Natural killer cell (primary cell): ENCODE data around the gene APBA2. TPM values are rescaled to one million over a fixed set of nuclear protein-coding genes. Genes with fewer than 3 reads are reported as not detected.

Source experiments
- ATAC-seq, 3 donors: fragments of 150-1000 bp in 2 of 3; fragments of 200-7000 bp in 1 of 3; cut with Tn5 transposase; 1 replicate in 1 of 3; 2 replicates in 2 of 3; pipeline ENCODE4 v1.10.0; 2021; ENCODE audit warnings: mild to moderate bottlenecking in 2 of 3, moderate library complexity in 2 of 3
- DNase-seq, 2 donors: peaks; one replicate each; pipeline versions ENCODE4 v3.0.0 to v3.0.0-alpha.2; 2013 to 2021; ENCODE audit warnings: mixed read lengths in 1 of 2
- H3K27ac ChIP-seq: one replicate; pipeline ENCODE4 v1.5.1; 2013; ENCODE audit warnings: mild to moderate bottlenecking, low read length
- H3K27me3 ChIP-seq: one replicate; pipeline ENCODE4 v1.6.1; 2013; ENCODE audit warnings: low read length; ENCODE audit not compliant: control insufficient read depth, insufficient read depth
- H3K36me3 ChIP-seq: one replicate; pipeline ENCODE4 v1.6.1; 2013; ENCODE audit warnings: low read length; ENCODE audit not compliant: control insufficient read depth, insufficient read depth
- H3K4me1 ChIP-seq: one replicate; pipeline ENCODE4 v1.6.1; 2013; ENCODE audit warnings: low read length; ENCODE audit not compliant: control insufficient read depth, insufficient read depth
- H3K4me3 ChIP-seq: one replicate; pipeline ENCODE4 v1.5.1; 2013; ENCODE audit warnings: low read length
- H3K9me3 ChIP-seq: one replicate; pipeline ENCODE4 v1.6.1; 2013; ENCODE audit warnings: low read length; ENCODE audit not compliant: control insufficient read depth, insufficient read depth
- H3K27ac Mint-ChIP-seq, 2 donors: one replicate each; pipeline ENCODE4 v1.8.0; 2022; ENCODE audit warnings: mild to moderate bottlenecking in 2 of 2, mixed read lengths in 2 of 2, moderate library complexity in 1 of 2
- H3K27me3 Mint-ChIP-seq, 2 donors: one replicate each; pipeline ENCODE4 v1.8.0; 2022; ENCODE audit warnings: low read depth in 2 of 2, mixed read lengths in 2 of 2
- H3K36me3 Mint-ChIP-seq: one replicate; pipeline ENCODE4 v1.8.0; 2022; ENCODE audit warnings: mixed read lengths
- H3K4me1 Mint-ChIP-seq, 2 donors: one replicate each; pipeline ENCODE4 v1.8.0; 2022; ENCODE audit warnings: mixed read lengths in 2 of 2
- H3K4me3 Mint-ChIP-seq: one replicate; pipeline ENCODE4 v1.8.0; 2022; ENCODE audit warnings: mild to moderate bottlenecking, moderate library complexity, mixed read lengths
- H3K9me3 Mint-ChIP-seq, 2 donors: one replicate each; pipeline ENCODE4 v1.8.0; 2022; ENCODE audit warnings: mixed read lengths in 2 of 2
- CTCF ChIP-seq: fragments of 200-600 bp; IDR thresholded peaks from one replicate; pipeline ENCODE4 v1.8.0; 2022; ENCODE audit warnings: antibody characterized with exemption
- WGBS: methylation state at CpG from one replicate; pipeline ENCODE4 v1.1.7; 2013; ENCODE audit warnings: missing lambda C conversion rate; ENCODE audit not compliant: insufficient coverage; 5-methylcytosine and 5-hydroxymethylcytosine counted together
- intact Hi-C: fragments of 100-400 bp; cut with micrococcal nuclease; formaldehyde crosslinking; loops from one replicate; pipeline ENCODE4 v1.14.2; 2022
- total RNA-seq, 4 donors: library from RNA; stranded (reverse); fragments of 120-200 nt in 1 of 4; gene quantifications; one replicate each; pipeline versions ENCODE4 v1.2.3 to v1.2.4, GENCODE V29; 2013 to 2022

APBA2 gene
- total RNA-seq, 3 donors from 2014 or later (not counting 1 experiment from before 2014, with no cell fraction given) = 96.4 to 119 (median 97.9) TPM

- H3K27ac ChIP-seq = no peak overlapping the region
- H3K27me3 ChIP-seq = no peaks in the 10 kb centered on the region
- ATAC-seq = no peak
- Mint-ChIP-seq H3K27ac (peak overlapping the region; percentile 88 to 89), H3K4me1 (peaks cover 55 to 73% of the 10 kb centered on the region in 2 donors), H3K9me3 (no peaks in the 10 kb centered on the region), H3K4me3 (no peak overlapping the region), H3K27me3 (no peaks in the 10 kb centered on the region), H3K36me3 (no peaks in the 10 kb centered on the region)
- DNase-seq = no peak
- 93% methylated on average over 4 of the region's 6 CpGs for WGBS
- no peaks in the 10 kb centered on the region for H3K9me3 ChIP-seq
- no peaks in the 10 kb centered on the region for H3K36me3 ChIP-seq
- H3K4me1 ChIP-seq = peaks cover 45% of the 10 kb centered on the region
- no peak for TF ChIP-seq CTCF
- intact Hi-C loops = no loop called here
- no peak overlapping the region for H3K4me3 ChIP-seq
These were observed 5.8 kb downstream of the APBA2 start for GRCh38 chr15:28891588-28891987.

GRCh38 chr15:28892789-28893610, 7.2 kb downstream of the APBA2 start:
- Mint-ChIP-seq H3K27ac (no peak overlapping the region), H3K9me3 (no peaks in the 10 kb centered on the region), H3K36me3 (no peaks in the 10 kb centered on the region), H3K4me1 (peaks cover 47 to 70% of the 10 kb centered on the region in 2 donors), H3K4me3 (no peak overlapping the region), H3K27me3 (no peaks in the 10 kb centered on the region)
- no peak for DNase-seq
- Histone ChIP-seq H3K27ac (no peak overlapping the region), H3K4me1 (peaks cover 32% of the 10 kb centered on the region), H3K4me3 (no peak overlapping the region), H3K9me3 (no peaks in the 10 kb centered on the region), H3K36me3 (no peaks in the 10 kb centered on the region), H3K27me3 (no peaks in the 10 kb centered on the region)
- intact Hi-C loops = no loop called here
- no peak for TF ChIP-seq CTCF
- WGBS = 57% methylated on average over 12 of the region's 12 CpGs
- no peak for ATAC-seq

GRCh38 chr15:28894631-28895030, 8.9 kb downstream of the APBA2 start:
- Mint-ChIP-seq H3K36me3 (no peaks in the 10 kb centered on the region), H3K27ac (peak overlapping the region in 1 of 2 donors; percentile 46), H3K9me3 (no peaks in the 10 kb centered on the region), H3K27me3 (no peaks in the 10 kb centered on the region), H3K4me1 (peaks cover 49 to 65% of the 10 kb centered on the region in 2 donors), H3K4me3 (no peak overlapping the region)
- H3K4me3 ChIP-seq = no peak overlapping the region
- no peaks in the 10 kb centered on the region for H3K27me3 ChIP-seq
- no peak overlapping the region for H3K27ac ChIP-seq
- H3K9me3 ChIP-seq = no peaks in the 10 kb centered on the region
- DNase-seq (no peak), ATAC-seq (no peak)
- TF ChIP-seq CTCF = no peak
- H3K36me3 ChIP-seq = no peaks in the 10 kb centered on the region
- intact Hi-C loops = no loop called here
- peaks cover 16% of the 10 kb centered on the region for H3K4me1 ChIP-seq
- WGBS = 89% methylated on average over 13 of the region's 13 CpGs
